HG03457 (cell line): ENCODE measurements around the gene FZD4.
A peak's percentile ranks its signal among the peaks of the same experiment; 100 is the strongest.
"Not testable (repeated sequence)": the region's sequence is repeated elsewhere in the genome, so short reads cannot be mapped to it uniquely, and the experiment has no call there.

Source experiments
- ATAC-seq: cut with Tn5 transposase; IDR thresholded peaks from one replicate; pipeline ENCODE4 v1.9.1; 2021; ENCODE audit warnings: moderate number of reproducible peaks; ENCODE audit not compliant: unreplicated experiment

Gene FZD4

DNA sequence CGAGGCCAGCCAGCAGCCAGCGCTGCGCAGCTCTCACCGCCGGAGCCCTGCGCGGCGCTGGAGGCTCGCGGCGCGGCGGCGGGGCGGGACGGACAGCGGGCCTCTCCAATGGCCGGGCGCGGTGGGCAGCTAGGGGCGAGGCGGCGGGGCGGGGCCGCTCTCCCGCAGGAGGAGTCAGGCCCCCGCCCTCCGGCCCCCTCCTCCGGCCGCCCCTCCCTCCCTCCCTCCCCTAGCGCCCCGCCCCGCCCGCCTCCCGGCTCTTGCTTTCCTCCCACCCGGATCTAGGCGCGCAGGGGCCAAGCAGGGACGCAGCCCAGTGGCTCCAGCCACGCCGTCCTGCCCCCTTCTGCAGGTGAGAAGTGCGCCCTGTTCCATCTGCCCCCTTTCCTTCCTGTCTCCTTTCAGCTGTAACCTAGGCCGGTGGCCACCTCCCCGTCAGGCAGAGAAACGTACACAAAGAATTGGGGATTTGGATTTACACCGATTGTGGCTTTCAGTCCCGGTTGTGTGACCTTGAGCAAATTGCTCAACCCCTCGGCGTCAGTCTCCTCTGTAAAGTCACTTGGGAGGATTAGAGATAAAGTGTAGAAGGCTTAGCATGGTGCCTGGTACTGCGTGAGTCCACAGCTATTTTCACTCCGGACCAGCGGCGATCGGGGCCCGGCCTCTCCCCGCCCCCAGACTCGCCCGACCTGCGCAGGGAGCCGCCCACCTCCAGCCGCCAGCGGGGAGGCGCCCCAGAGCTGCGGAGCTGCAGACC, at the start of gene FZD4:
Gene FZD4 (minus strand): TSS at position 35 of the 760 bp plus-strand sequence. CDS start 310 bp downstream, outside the sequence.
- peak; percentile 92 for ATAC-seq

DNA sequence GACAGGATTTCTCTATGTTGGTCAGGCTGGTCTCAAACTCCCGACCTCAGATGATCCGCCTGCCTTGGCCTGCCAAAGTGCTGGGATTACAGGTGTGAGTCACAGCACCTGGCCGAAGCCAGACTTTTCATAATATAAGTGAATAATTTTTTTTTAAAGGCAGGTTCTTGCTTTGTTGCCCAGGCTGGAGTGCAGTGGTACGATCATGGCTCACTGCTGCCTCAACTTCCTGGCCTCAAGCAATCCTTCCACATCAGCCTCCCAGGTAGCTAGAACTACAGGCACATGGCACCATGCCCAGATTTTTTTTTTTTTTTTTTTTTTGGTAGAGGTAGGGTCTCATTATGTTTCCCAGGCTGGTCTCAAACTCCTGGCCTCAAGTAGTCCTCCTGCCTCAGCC, 49.1 kb upstream of the FZD4 start:
- ATAC-seq = not testable (repeated sequence)

DNA sequence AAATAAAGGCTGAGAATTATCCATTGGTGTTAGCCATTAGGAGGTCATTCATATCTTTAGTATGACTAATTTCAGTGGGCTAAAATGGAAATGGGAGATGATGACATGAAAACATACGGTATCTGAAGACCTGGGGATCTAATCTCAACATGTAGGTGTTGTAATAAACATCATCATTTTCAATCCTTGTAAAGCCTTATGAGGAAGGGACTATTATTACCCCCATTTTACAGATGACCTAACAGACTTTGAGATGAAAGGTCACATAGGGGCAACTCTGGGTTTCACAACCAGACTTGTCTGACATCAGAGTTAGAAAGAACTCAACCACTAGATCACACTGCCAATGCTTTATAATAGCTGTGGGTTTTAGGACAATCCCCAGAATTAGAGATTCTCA, 47.7 kb upstream of the FZD4 start:
- ATAC-seq = no peak

DNA sequence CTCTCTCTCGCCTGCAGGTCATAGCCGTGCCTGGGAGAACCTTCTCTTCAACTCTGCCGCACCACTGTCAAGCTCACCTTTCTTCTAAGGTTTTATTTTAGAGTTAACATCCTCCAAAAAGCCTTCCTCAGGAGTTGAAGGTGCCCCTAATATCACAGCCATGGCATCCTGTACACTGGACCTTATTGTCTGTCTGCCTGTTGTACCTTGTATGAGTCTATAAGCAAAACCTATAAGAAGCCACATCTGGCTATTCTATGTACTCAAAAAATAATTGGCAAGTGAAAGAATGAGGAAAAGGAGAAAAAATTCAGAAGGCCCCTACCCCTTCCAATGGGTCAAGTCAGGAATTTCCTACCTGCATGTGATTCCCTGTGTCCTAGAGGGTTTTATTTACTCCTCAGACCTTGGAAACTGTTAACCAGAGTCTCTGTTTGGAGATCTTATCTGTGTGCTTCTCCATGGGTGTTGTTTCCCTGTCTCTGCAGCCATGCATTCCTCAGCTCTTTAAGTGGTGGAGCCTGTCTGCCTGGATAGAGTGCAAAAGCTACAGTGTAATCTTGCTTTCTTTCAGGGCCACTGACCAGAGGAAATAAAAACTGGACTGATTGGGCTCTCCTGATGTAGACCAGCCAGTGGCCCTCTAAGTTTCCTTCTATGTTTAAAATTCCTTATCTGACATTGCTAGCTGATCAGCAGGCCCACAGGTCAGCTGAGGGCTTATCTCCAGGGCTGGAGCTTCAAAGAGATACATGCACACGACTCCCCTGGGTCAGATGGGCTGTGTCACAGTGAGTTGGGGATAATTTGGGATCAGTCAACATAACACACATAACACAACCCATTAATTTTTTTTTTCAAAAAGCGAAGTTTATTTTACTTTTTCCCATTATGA, 44.9 kb upstream of the FZD4 start:
- ATAC-seq = no peak

DNA sequence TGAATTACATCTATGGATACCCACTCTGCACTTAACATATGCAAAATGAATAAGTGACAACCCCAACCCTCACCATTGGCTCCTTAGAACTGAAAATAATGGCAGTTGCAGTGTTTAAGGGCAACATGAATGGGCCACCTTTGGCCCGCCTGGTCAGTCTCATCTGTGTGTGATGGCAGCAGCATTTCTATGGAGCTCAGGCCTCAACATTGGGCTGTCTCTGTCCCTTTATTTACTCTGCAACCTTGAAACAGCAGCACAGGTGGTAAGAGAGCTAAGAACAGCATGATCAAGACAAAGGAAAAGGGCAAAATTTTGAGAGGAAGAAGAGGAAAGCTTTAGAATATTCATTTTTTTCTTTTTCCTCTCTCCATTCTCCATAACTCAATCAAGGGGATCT, 44.2 kb upstream of the FZD4 start:
- ATAC-seq = no peak

DNA sequence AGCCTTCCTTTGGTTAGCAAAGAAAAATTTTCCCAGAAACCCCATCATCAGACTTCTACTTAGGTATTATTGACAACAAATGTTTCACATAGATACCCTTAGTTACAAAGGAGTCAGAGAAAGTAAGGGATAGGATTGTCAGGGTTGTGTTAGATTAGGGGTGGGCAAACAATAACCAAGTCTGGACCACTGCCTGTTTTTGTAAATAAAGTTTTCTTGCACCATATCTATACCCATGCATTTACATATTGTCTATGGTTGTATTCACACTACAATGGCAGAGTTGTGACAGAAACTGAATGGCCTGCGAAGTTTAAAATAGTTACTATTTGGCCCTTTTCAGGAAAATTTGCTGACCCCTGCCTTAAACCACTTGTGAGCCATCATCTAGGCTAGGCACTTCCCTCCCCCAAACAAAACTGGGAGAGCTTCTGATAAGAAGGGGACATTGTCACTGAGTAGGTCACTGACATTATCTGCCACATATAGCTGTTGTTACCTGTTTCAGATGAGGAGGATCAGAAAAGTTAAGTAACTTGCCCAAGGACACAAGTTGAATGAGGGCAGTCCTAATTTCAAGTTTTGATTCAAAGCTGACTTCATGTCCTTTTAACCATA, 41.9 kb upstream of the FZD4 start:
- no peak for ATAC-seq

DNA sequence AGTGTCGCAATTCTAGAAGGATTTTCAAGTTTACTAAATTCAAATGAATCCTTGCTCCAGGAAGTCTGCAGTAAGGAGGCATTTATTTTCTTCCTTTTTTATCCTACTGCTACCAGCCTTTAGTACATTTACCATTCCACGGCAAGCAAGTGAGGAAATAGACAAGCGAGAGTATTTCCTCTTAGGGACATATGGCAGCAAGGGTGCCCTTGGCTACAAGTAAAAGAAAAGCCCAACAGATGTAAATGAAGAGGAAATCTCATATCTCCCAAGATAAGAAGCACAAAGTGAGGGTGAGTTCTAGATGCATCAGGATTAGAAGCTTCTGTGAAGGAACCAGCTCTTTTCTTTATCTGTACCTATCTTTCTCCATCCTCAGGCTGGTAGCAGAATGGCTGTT, 37.8 kb upstream of the FZD4 start:
- no peak for ATAC-seq

DNA sequence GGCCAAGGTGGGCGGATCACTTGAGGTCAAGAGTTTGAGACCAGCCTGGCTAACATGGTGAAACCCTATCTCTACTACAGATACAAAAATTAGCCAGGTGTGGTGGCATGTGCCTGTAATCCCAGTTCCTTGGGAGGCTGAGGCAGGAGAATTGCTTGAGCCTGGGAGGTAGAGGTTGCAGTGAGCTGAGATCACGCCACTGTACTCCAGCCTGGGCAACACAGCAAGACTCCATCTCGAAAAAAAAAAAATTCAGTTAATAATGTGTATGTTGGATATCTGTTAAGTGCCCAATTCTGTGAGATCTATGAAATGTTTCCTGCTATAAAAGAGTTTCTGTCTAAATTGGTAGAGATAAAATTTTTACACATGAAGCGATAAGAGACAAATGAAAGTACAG, 37.1 kb upstream of the FZD4 start:
- ATAC-seq = not testable (repeated sequence)

DNA sequence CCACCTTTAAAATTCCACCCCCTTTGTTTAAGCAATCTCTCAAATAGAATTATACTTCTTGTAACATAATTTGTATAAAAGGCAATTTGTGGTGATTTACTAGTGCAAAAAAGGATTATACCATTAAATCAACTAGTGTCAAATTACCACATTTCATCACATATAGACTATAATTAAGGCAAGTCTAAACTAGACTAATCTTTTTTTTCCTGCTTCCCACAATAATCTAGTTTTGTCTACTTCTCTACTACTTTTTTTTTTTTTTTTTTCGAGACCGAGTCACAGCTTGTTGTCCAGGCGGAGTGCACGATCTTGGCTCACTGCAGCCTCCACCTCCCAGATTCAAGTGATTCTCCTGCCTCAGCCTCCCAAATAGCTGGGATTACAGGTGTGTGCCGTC, 36.1 kb upstream of the FZD4 start:
- ATAC-seq = no peak

DNA sequence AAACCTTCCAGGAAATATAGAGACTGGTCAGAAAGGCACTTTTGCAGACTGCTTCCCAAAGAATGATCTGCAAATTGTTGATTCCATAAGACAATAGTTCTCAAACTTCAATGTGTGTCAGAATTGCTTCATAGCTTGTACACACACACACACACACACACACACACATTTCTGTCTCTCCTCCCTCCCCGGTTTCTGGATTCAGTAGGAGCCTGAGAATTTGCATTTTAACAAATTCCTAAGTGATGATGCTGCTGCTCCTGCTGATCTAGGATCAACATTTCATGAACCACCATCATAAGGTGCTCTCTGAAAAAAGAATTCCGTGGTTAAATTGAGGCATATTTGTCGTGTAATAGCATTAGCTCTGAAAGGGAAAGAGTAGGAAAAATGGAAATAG, 35.3 kb upstream of the FZD4 start:
- no peak for ATAC-seq

DNA sequence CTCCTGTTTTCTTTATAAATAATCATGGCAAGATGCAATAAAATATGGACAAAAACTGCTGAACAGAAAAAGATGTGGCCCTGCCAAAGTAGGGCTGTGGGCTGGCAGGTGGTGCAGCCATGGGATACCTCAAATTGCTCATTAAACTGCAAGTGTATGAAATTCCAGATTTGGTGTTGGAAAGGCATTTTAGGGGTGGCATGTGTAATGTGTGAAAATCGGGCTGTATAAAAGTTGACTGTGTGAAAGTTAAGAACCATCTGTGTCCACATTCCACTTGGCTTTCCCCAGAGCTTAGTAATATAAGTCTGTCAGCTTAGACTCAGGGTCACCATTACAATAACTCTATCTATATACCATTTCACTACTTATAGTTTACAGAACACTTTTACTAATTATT, 34.8 kb upstream of the FZD4 start:
- ATAC-seq = no peak

DNA sequence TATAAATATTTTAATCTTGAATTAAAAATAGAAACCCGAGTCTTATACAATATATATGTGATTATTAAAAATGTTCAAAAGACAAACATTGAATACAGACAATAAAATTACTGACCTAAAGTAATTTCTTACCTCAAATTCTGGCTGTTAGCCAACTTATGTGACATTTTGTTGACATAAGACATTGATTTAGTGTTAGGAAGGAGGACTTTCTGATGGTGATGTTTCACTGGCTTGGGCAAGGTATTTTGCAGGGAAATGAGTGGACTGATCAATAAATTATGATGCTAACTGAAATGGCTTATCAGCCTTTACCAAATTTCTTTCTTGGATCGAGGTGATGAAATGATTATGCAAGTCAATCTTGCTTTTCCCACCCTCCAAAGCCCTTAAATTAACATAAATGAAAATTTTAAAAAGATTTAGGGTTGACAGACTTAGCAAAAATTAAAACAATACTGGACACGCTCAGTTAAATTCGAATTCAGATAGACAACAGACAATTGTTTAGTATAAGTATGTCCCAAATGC, 33.2 kb upstream of the FZD4 start:
- no peak for ATAC-seq

DNA sequence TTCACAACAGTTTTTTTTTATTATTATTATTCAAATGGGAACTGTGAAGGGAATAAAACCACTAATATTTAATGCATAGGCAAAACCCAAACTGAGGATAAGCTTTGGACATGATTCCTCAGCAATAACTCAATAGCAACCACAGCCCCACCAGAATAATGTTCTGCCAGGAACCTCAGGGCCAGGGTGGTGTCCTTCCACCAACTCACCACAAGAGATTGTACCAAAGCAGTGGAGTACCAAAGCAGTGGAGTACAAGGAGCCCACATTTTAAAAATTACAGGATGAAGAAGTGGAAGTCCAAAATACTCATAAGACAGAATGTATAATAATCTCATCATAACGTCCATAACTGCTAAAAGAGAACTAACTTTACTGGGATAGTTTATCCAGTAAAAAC, 32.5 kb upstream of the FZD4 start:
- ATAC-seq = no peak

DNA sequence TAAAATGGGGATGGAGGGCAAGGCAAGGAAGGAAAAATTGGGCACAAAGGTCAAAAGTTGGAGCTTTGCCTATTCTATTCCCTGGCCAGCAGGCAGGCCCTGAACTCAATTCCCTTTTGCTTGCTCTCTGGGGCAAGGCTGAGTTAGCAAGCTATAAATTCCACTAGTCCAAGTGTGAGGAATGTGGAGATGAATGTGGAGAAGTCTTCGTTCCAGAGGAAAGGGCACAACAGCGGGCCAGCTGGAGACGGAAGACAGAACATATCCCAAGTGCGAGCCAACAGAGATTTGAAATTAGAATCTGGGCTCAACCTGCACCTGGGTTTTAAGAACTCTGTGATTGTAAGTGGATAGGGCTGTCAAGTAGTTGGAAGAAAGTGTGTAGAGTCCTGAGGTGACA, 29.5 kb upstream of the FZD4 start:
- no peak for ATAC-seq

DNA sequence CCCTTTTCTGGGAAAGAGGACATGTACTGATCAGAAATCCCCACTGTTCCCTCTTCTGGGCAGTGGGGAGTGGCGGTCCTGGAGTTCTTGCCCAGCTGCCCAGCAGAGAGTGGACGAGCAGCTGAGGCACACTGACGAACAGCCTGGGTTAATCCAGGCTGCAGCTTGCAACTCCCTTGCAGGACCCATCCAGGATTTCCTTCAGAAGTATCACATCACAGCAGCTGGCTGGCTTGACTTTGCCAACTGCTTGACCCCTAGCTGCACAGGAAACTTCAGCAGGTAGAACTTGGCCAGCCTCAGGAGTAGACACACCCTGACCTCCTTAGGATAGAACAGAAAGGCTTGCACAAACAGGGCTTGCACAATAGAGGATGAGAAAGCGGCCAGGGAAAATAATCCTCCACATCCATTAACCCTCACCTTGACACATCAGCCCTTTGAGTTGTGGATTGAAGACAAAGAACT, 27.9 kb upstream of the FZD4 start:
- no peak for ATAC-seq

DNA sequence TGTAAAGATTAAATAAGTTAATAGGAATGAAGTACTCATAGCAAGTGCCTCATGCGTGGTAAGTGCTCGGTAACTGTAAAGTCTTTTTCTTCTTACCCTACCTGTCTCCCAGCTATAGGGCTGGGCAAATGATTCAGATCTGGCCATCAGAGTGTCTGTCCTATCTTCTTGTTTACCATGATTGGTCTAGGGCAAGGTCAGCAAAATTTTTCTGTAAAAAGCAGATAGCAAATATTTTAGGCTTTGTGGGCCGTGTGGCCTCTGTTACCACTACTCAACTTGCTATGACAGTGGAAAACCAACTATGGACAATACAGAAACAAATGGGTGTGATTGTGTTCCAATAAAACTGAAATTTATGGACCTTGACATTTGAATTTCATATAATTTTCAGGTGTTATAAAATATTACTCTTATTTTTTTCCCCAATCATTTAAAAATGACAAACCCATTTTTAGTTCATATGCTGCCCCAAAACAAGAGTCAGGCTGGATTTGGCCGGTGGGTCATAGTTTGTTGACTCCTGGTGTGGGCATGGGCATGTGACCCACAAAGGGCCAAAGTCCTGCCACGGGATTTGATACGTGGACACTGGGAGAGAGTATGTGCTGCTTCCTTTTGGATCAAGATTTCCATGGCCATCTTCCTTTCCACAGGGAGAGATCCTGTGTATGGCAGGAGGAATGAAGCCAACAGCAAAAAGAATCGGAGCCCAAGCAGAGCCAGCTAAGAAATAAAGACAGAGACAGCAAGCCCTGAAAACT, 26.8 kb upstream of the FZD4 start:
- no peak for ATAC-seq

DNA sequence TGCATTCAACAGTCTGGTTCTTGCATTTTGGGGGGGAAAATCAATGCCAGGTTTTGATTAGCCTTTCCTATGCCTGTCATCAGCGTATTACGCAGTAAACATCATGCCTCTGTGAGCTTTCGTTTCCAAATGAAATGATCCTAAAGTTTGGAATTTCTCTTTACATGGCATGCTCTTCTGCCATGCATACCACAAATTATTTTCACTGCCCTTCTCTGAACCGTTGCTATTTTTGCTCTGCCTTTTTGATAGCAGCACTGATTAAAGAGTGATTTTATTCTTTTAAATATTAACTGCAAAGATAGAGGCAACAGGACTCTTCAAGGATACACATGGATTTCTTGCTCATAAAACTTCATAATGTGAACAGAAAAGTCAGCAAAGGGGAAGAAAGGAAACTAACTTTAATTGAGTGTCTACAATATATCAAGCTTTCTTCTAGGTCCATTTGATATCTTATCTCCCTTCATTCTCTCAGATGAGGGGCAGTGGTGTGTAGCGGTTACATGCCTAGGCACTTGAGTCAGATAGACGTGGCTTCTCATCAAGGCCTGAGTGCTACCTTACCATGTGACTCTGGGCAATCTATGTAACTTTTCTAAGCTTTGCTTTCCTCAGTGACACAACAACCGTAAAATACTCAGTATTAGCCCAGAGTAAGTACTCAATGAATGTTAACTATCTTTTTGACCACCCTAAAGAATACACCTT, 25.0 kb upstream of the FZD4 start:
- ATAC-seq = no peak

DNA sequence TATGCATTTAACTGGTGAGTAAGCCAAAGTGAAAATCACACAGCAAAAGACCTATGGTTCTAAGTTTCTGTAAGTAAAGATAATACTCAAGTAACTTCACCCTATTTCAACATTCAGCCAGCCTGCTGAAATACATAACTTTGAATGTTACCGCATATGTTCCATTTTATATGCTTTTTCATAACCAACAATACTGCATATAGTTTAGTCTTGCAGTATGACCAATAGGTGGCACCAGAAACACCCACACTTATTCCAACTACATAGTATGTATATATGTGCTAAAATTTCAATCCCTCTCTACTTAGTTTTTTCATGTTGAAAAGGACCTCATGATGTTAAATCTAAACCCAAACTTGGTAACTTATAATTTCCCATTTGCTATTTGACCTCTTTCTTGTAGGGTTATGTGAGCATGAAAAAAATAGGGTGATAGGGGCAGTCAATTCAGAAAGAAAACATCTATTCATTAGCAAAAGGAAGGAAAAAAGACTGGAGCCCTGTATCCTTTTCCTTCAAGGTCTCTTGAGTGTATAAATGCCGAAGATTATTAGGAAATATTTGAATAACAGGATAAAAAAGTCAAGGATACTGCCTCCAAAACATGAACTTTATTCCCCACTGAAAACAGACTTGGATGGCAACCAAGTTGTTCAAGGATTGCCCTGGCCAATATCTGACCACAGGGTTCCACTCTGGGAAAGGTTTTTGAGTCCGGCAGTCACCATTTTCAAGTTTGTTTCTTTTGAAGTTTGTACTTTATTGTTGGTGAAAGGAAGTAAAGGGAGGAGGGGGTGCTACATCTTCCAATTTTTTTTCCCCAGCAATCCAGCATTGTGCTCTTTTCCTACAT, 23.8 kb upstream of the FZD4 start:
- ATAC-seq = no peak

DNA sequence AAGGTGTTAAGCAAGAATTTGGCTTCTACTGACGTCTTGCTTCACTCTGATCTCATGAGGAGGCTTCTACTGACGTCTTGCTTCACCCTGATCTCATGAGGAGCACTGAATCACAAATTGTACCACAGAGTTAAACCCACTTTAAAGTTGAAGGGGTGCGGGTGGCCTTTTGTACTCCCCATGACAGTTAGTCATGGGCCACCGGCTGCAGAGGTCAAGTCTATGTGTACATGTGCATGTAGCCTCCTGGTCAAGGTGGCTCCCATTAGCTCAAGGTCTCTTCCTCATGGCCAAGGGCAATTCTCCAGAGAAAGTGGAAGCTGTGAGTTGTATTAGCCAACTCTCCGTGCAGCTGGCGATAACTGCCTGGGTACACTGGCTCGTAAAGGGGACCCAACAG, 23.1 kb upstream of the FZD4 start:
- ATAC-seq = no peak
